GM19395 (cell line): ENCODE data around the gene ANO6.
"Not testable (repeated sequence)": the region's sequence is repeated elsewhere in the genome, so short reads cannot be mapped to it uniquely, and the experiment has no call there.

ENCODE experiments used
- ATAC-seq: cut with Tn5 transposase; IDR thresholded peaks from one replicate; pipeline ENCODE4 v1.9.1; 2021; ENCODE audit warnings: mild to moderate bottlenecking, moderate library complexity; ENCODE audit not compliant: unreplicated experiment

The ANO6 gene

GRCh38 chr12:45215419-45216229, at the start of gene ANO6:
TSS of gene ANO6 (plus strand) at chr12:45216095. CDS start at chr12:45216322, 227 bp downstream.
- peak; percentile 67 for ATAC-seq

- ATAC-seq: no peak
Observed at GRCh38 chr12:45168976-45169375, 46.9 kb upstream of the ANO6 start.

GRCh38 chr12:45170456-45171042, 45.3 kb upstream of the ANO6 start:
- peak; percentile 69 for ATAC-seq

- not testable (repeated sequence) for ATAC-seq
Observed at GRCh38 chr12:45173293-45173692, 42.6 kb upstream of the ANO6 start.

- ATAC-seq: no peak
Observed at GRCh38 chr12:45174595-45174994, 41.3 kb upstream of the ANO6 start.

- no peak for ATAC-seq
Observed at GRCh38 chr12:45178771-45179170, 37.1 kb upstream of the ANO6 start.

- no peak for ATAC-seq
Observed at GRCh38 chr12:45182511-45182910, 33.4 kb upstream of the ANO6 start.

GRCh38 chr12:45183246-45183645, 32.6 kb upstream of the ANO6 start:
- ATAC-seq: no peak

GRCh38 chr12:45184147-45184963, 31.5 kb upstream of the ANO6 start:
- no peak for ATAC-seq

GRCh38 chr12:45186762-45187161, 29.1 kb upstream of the ANO6 start:
- ATAC-seq: no peak

- no peak for ATAC-seq
Observed at GRCh38 chr12:45189766-45190403, 26.0 kb upstream of the ANO6 start.

GRCh38 chr12:45191239-45191638, 24.7 kb upstream of the ANO6 start:
- ATAC-seq: no peak

- ATAC-seq: no peak
Observed at GRCh38 chr12:45192707-45193106, 23.2 kb upstream of the ANO6 start.

- no peak for ATAC-seq
Observed at GRCh38 chr12:45200491-45201043, 15.3 kb upstream of the ANO6 start.

- no peak for ATAC-seq
Observed at GRCh38 chr12:45203767-45204166, 12.1 kb upstream of the ANO6 start.

GRCh38 chr12:45204757-45205156, 11.1 kb upstream of the ANO6 start:
- ATAC-seq: no peak

GRCh38 chr12:45205165-45205825, 10.6 kb upstream of the ANO6 start:
- peak; percentile 71 for ATAC-seq

GRCh38 chr12:45208604-45209487, 7.0 kb upstream of the ANO6 start:
- no peak for ATAC-seq

GRCh38 chr12:45209784-45210183, 6.1 kb upstream of the ANO6 start:
- no peak for ATAC-seq
